HG02763 (cell line): Measurements from ENCODE around the gene TMEM156.

Source experiments
- ATAC-seq: cut with Tn5 transposase; IDR thresholded peaks from one replicate; pipeline ENCODE4 v1.9.1; 2021; ENCODE audit warnings: mild to moderate bottlenecking, moderate library complexity; ENCODE audit not compliant: unreplicated experiment

The TMEM156 gene

GRCh38 chr4:38930707-38931106 lies 101.5 kb downstream of the TMEM156 start:
- no peak for ATAC-seq

- no peak for ATAC-seq
Measured at GRCh38 chr4:38930204-38930603, 102.0 kb downstream of the TMEM156 start.

GRCh38 chr4:38928974-38929373 lies 103.2 kb downstream of the TMEM156 start:
- ATAC-seq, result no peak

- ATAC-seq, result no peak
Measured at GRCh38 chr4:38928568-38928967, 103.6 kb downstream of the TMEM156 start.

GRCh38 chr4:38926896-38927295 lies 105.3 kb downstream of the TMEM156 start:
- ATAC-seq, result no peak

GRCh38 chr4:38925492-38926413 lies 106.5 kb downstream of the TMEM156 start:
- no peak for ATAC-seq

- ATAC-seq, result no peak
Measured at GRCh38 chr4:38924353-38924752, 107.9 kb downstream of the TMEM156 start.

- no peak for ATAC-seq
Measured at GRCh38 chr4:38923746-38924145, 108.5 kb downstream of the TMEM156 start.

- ATAC-seq, result no peak
Measured at GRCh38 chr4:38921151-38921550, 111.1 kb downstream of the TMEM156 start.

- ATAC-seq, result no peak
Measured at GRCh38 chr4:38920677-38921076, 111.5 kb downstream of the TMEM156 start.

- ATAC-seq, result no peak
Measured at GRCh38 chr4:38920186-38920585, 112.0 kb downstream of the TMEM156 start.

GRCh38 chr4:38919494-38919893 lies 112.7 kb downstream of the TMEM156 start:
- no peak for ATAC-seq

GRCh38 chr4:38917481-38918025 lies 114.7 kb downstream of the TMEM156 start:
- no peak for ATAC-seq
